HEK293 (cell line): ENCODE results near the gene BDP1.
"Not testable (repeated sequence)": the region's sequence is repeated elsewhere in the genome, so short reads cannot be mapped to it uniquely, and the experiment has no call there.

Experiments
- CTCF ChIA-PET: fragments of 350-600 bp; formaldehyde crosslinking; extraction: SDS; loops from one replicate; lab custom pipeline; 2021; ENCODE audit warnings: antibody characterized with exemption; lab: Yijun Ruan, JAX
- POLR2A ChIA-PET: fragments of 300-600 bp; formaldehyde crosslinking; extraction: SDS; loops from one replicate; lab custom pipeline; 2020; ENCODE audit warnings: antibody characterized with exemption, inconsistent platforms; lab: Yijun Ruan, JAX
- H3K27ac ChIP-seq: fragments of 200-500 bp; sonication (Bioruptor generic); 2 replicates; pipeline ENCODE4 v1.5.1; 2014; ENCODE audit warnings: low read depth, low read length, control low read depth, inconsistent platforms; ENCODE audit errors: extremely low read depth
- H3K36me3 ChIP-seq, 2 experiments: fragments of 200-500 bp in 1 of 2; sonication (Bioruptor generic) in 1 of 2; 1 replicate in 1 of 2; 2 replicates in 1 of 2; pipeline ENCODE4 v1.5.1; 2014 to 2017; ENCODE audit warnings: inconsistent platforms in 2 of 2, low read length in 2 of 2; ENCODE audit not compliant: control insufficient read depth in 2 of 2, insufficient read depth in 1 of 2
- H3K4me1 ChIP-seq: fragments of 200-500 bp; sonication (Bioruptor generic); 2 replicates; pipeline ENCODE4 v1.5.1; 2014; ENCODE audit warnings: mild to moderate bottlenecking, low read length, inconsistent platforms; ENCODE audit not compliant: control insufficient read depth, insufficient read depth
- H3K4me3 ChIP-seq: 2 replicates; pipeline ENCODE4 v1.5.1; 2011; ENCODE audit warnings: low read depth, mild to moderate bottlenecking, control low read depth, low read length, moderate library complexity
- H3K9me3 ChIP-seq: fragments of 200-500 bp; sonication (Bioruptor generic); 2 replicates; pipeline ENCODE4 v1.5.1; 2014; ENCODE audit warnings: low read depth, low read length, inconsistent platforms; ENCODE audit not compliant: control insufficient read depth, insufficient read depth
- OVOL3 ChIP-seq: fragments of 450-650 bp; formaldehyde crosslinking; IDR thresholded peaks from 2 replicates; pipeline ENCODE4 v1.5.1; 2016; ENCODE audit warnings: missing biosample characterization, missing genetic modification characterization
- PRDM4 ChIP-seq: fragments of 450-650 bp; formaldehyde crosslinking; IDR thresholded peaks from 2 replicates; pipeline ENCODE4 v1.5.1; 2017; ENCODE audit warnings: missing biosample characterization, missing genetic modification characterization
- SP2 ChIP-seq: fragments of 450-650 bp; formaldehyde crosslinking; IDR thresholded peaks from 2 replicates; pipeline ENCODE4 v1.5.1; 2016; ENCODE audit warnings: missing biosample characterization, missing genetic modification characterization
- TCF7L2 ChIP-seq: IDR thresholded peaks from 2 replicates; pipeline ENCODE4 v1.6.1; 2011; ENCODE audit warnings: low read depth, mild to moderate bottlenecking, inconsistent platforms, low read length, moderate library complexity, borderline replicate concordance
- ZIC2 ChIP-seq: fragments of 450-650 bp; formaldehyde crosslinking; IDR thresholded peaks from 2 replicates; pipeline ENCODE4 v1.5.1; 2016; ENCODE audit warnings: missing biosample characterization, missing genetic modification characterization
- ZNF10 ChIP-seq: fragments of 450-650 bp; formaldehyde crosslinking; IDR thresholded peaks from 2 replicates; pipeline ENCODE4 v1.5.1; 2017; ENCODE audit warnings: missing biosample characterization, missing genetic modification characterization
- ZNF121 ChIP-seq: fragments of 450-650 bp; formaldehyde crosslinking; IDR thresholded peaks from 2 replicates; pipeline ENCODE4 v1.5.1; 2016; ENCODE audit warnings: missing biosample characterization, missing genetic modification characterization
- ZNF146 ChIP-seq: fragments of 450-650 bp; formaldehyde crosslinking; IDR thresholded peaks from 2 replicates; pipeline ENCODE4 v1.5.1; 2016; ENCODE audit warnings: missing biosample characterization, missing genetic modification characterization
- ZNF175 ChIP-seq: fragments of 450-650 bp; formaldehyde crosslinking; IDR thresholded peaks from 2 replicates; pipeline ENCODE4 v1.5.1; 2016; ENCODE audit warnings: missing biosample characterization, missing genetic modification characterization
- ZNF221 ChIP-seq: fragments of 450-650 bp; formaldehyde crosslinking; IDR thresholded peaks from 2 replicates; pipeline ENCODE4 v1.5.1; 2017; ENCODE audit warnings: missing biosample characterization, missing genetic modification characterization, borderline replicate concordance
- ZNF274 ChIP-seq, 2 experiments: fragments of 200-500 bp in 1 of 2; fragments of 450-650 bp in 1 of 2; sonication (Bioruptor generic) in 1 of 2; formaldehyde crosslinking in 1 of 2; IDR thresholded peaks; 2 replicates each; pipeline versions ENCODE4 v1.5.1 to v1.6.1; 2014 to 2016; ENCODE audit warnings: borderline replicate concordance in 1 of 2, inconsistent platforms in 1 of 2, low read length in 1 of 2, missing biosample characterization in 1 of 2, missing genetic modification characterization in 1 of 2
- ZNF341 ChIP-seq: fragments of 450-650 bp; formaldehyde crosslinking; IDR thresholded peaks from 2 replicates; pipeline ENCODE4; 2016; ENCODE audit warnings: low read depth, missing biosample characterization, missing genetic modification characterization
- ZNF449 ChIP-seq: fragments of 450-650 bp; formaldehyde crosslinking; IDR thresholded peaks from 2 replicates; pipeline ENCODE4 v1.5.1; 2017; ENCODE audit warnings: missing biosample characterization, mild to moderate bottlenecking, missing genetic modification characterization, moderate library complexity
- ZNF558 ChIP-seq: fragments of 450-650 bp; formaldehyde crosslinking; IDR thresholded peaks from 2 replicates; pipeline ENCODE4 v1.5.1; 2016; ENCODE audit warnings: missing biosample characterization, missing genetic modification characterization
- ZNF610 ChIP-seq: fragments of 450-650 bp; formaldehyde crosslinking; IDR thresholded peaks from 2 replicates; pipeline ENCODE4 v1.5.1; 2016; ENCODE audit warnings: missing biosample characterization, missing genetic modification characterization, borderline replicate concordance
- TF ChIP-seq, protein P1 (sequence below): fragments of 450-650 bp; formaldehyde crosslinking; IDR thresholded peaks from 2 replicates; pipeline ENCODE4 v1.5.1; 2017; ENCODE audit warnings: missing biosample characterization, missing genetic modification characterization

BDP1 gene

DNA sequence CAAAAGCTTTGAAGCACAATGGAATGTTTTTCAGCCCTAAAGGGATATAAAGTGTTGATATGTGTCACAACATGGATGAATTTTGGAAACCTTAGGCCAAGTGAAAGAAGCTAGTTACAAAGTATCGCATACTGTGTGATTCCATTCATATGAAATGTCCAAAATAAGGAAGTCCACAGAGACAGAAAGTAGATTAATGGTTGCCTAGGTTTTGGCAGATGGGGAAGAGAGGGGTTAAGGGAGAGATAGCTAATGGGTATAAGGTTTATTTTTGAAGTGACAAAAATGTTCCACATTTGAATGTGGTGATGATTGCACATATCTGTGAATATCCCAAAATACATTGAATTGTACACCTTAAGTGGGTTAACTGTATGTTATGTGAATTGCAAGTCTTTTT lies 74.2 kb downstream of the BDP1 start:
- CTCF ChIA-PET: interaction anchor here (0.5 kb wide), 1 partner anchor 708 kb away, joined by 3 read pairs; no protein-coding TSS in a partner anchor
- Histone ChIP-seq H3K36me3 (peaks cover 33 to 44% of the 10 kb centered on the region in 2 experiments), H3K27ac (no peak overlapping the region), H3K9me3 (no peaks in the 10 kb centered on the region), H3K4me3 (no peak overlapping the region), H3K4me1 (no peaks in the 10 kb centered on the region)
- TF ChIP-seq PRDM4 (tag by site-specific recombination) (no peak), TCF7L2 (no peak), OVOL3 (no peak), ZNF558 (no peak), ZNF175 (tag by site-specific recombination) (no peak)
- TF ChIP-seq, protein P1, sequence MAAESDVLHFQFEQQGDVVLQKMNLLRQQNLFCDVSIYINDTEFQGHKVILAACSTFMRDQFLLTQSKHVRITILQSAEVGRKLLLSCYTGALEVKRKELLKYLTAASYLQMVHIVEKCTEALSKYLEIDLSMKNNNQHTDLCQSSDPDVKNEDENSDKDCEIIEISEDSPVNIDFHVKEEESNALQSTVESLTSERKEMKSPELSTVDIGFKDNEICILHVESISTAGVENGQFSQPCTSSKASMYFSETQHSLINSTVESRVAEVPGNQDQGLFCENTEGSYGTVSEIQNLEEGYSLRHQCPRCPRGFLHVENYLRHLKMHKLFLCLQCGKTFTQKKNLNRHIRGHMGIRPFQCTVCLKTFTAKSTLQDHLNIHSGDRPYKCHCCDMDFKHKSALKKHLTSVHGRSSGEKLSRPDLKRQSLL (tag by site-specific recombination): no peak
- POLR2A ChIA-PET: no interaction called here

- CTCF ChIA-PET: no interaction called here
Observed at GRCh38 chr5:71533142-71533541, 77.7 kb downstream of the BDP1 start.

DNA sequence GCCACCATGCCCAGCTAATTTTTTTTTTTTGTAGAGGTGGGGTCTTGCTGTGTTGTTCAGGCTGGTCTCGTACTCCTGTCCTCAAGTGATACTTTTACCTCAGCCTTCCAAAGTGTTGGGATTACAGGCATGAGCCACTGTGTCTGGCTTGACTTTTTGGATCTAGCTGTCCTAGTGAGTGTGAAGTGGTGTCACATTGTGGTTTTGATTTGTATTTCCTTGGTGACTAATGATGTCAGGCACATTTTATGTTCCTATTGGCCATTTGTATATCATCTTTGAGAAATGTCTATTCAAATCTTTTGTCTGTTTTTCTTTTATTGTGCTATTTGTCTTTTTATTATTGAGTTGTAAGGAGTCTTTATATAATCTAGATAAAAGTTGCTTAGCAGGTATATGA lies 78.2 kb downstream of the BDP1 start:
- Histone ChIP-seq H3K36me3 (peaks cover 17 to 56% of the 10 kb centered on the region in 2 experiments), H3K9me3 (no peaks in the 10 kb centered on the region)
- TF ChIP-seq SP2 (tag by site-specific recombination) (no peak), ZNF121 (tag by site-specific recombination) (0 out of 2 replicates have a peak, but pooled peaks have one; percentile 16), ZNF449 (tag by site-specific recombination) (no peak)
- TF ChIP-seq, all 188 proteins: peak for 1
- no peak overlapping the region for H3K27ac ChIP-seq
- ChIA-PET POLR2A (interaction anchor here (0.7 kb wide), 1 partner anchor 20 kb away, joined by 4 read pairs; no protein-coding TSS in a partner anchor), CTCF (interaction anchor here (0.9 kb wide), 1 partner anchor 17 kb away, joined by 3 read pairs; no protein-coding TSS in a partner anchor)
- no peak overlapping the region for H3K4me3 ChIP-seq
- no peaks in the 10 kb centered on the region for H3K4me1 ChIP-seq

More at GRCh38 chr5:71533142-71533541, 77.7 kb downstream of the BDP1 start:
- TF ChIP-seq ZNF10 (tag by site-specific recombination) (0 out of 2 replicates have a peak, but pooled peaks have one; percentile 43), ZNF610 (tag by site-specific recombination) (no peak), ZNF146 (tag by site-specific recombination) (0 out of 2 replicates have a peak, but pooled peaks have one; percentile 32)
- Histone ChIP-seq H3K9me3 (no peaks in the 10 kb centered on the region), H3K27ac (no peak overlapping the region), H3K4me1 (no peaks in the 10 kb centered on the region), H3K4me3 (no peak overlapping the region), H3K36me3 (peaks cover 17 to 58% of the 10 kb centered on the region in 2 experiments)
- POLR2A ChIA-PET: interaction anchor here (0.7 kb wide), 1 partner anchor 19 kb away, joined by 4 read pairs; no protein-coding TSS in a partner anchor

DNA sequence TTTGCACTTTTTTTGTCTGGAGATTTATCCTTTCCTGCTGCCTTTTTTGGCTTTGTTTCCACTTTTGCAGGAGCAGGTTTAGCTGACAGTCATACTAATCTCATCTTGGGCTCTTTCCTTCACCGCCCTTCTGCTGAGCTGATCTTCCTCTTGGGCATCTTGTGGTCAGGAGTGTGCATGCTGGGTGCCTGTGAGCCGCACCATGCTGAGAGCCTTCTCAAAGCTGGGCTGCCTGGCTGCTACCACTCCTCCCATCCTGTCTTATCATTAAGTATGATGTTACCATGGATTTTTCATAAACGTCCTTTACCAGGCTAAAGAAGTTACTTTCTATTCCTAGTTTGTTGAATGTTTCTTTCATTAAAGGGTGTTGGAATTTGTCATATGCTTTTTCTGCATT lies 82.2 kb downstream of the BDP1 start:
- ChIA-PET CTCF (no interaction called here), POLR2A (no interaction called here)
- no peak overlapping the region for H3K27ac ChIP-seq
- no peak overlapping the region for H3K4me3 ChIP-seq
- peaks cover 35 to 70% of the 10 kb centered on the region in 2 experiments for H3K36me3 ChIP-seq
- H3K4me1 ChIP-seq: no peaks in the 10 kb centered on the region
- H3K9me3 ChIP-seq: no peaks in the 10 kb centered on the region
- TF ChIP-seq ZIC2 (tag by site-specific recombination) (peak; percentile 54), ZNF274 (IDR thresholded peaks at IDR 0.05; ENCODE audit: low read length) (no peak), ZNF274 (tag by site-specific recombination; IDR thresholded peaks at IDR 0.05; ENCODE audit: borderline replicate concordance) (no peak), ZNF221 (tag by site-specific recombination) (no peak), ZNF341 (tag by site-specific recombination) (peak; percentile 18; the same call in 1 of the 2 replicates)

DNA sequence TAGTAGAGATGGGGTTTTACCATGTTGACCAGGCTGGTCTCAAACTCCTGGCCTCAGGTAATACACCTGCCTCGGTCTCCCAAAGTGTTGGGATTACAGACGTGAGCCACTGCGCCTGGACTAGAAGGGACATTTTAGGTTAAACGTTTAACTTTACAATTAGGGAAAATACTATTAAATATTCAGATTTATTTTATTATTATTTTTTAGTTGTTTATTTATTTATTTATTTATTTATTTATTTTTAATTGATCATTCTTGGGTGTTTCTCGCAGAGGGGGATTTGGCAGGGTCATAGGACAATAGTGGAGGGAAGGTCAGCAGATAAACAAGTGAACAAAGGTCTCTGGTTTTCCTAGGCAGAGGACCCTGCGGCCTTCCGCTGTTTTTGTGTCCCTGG lies 95.4 kb downstream of the BDP1 start:
- H3K4me1 ChIP-seq, CTCF ChIA-PET, H3K27ac ChIP-seq, H3K9me3 ChIP-seq, POLR2A ChIA-PET, H3K4me3 ChIP-seq: not testable (repeated sequence)
- peaks cover 56 to 69% of the 10 kb centered on the region in 2 experiments for H3K36me3 ChIP-seq

DNA sequence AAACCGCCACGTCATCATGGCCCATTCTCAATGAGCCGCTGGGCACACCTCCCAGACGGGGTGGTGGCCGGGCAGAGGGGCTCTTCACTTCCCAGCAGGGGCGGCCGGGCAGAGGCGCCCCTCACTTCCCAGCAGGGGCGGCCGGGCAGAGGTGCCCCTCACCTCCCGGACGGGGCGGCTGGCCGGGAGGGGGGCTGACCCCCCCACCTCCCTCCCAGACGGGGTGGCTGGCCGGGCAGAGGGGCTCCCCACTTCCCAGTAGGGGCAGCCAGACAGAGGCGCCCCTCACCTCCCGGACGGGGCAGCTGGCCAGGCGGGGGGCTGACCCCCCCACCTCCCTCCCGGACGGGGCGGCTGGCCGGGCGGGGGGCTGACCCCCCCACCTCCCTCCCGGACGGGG lies 96.1 kb downstream of the BDP1 start:
- peaks cover 52 to 68% of the 10 kb centered on the region in 2 experiments for H3K36me3 ChIP-seq
- POLR2A ChIA-PET, H3K4me3 ChIP-seq, H3K27ac ChIP-seq, H3K4me1 ChIP-seq, CTCF ChIA-PET, H3K9me3 ChIP-seq: not testable (repeated sequence)
